Fibroblast of lung (primary cell): ENCODE results near the gene DNAH9.

Experiments used
- EZH2 ChIP-seq: IDR thresholded peaks from 2 replicates; pipeline ENCODE4 v1.5.1; 2012; ENCODE audit warnings: low read length, control low read depth, mild to moderate bottlenecking; ENCODE audit errors: missing control alignments
- TF ChIP-seq, protein P1 (sequence below), 2 donors: IDR thresholded peaks in 1 of 2; conservative IDR thresholded peaks in 1 of 2; 1 replicate in 1 of 2; 2 replicates in 1 of 2; pipeline ENCODE4 v1.5.1; 2011 to 2012; ENCODE audit warnings: low read length in 2 of 2, control low read depth in 1 of 2, inconsistent platforms in 1 of 2, low read depth in 1 of 2, mild to moderate bottlenecking in 1 of 2

DNA sequence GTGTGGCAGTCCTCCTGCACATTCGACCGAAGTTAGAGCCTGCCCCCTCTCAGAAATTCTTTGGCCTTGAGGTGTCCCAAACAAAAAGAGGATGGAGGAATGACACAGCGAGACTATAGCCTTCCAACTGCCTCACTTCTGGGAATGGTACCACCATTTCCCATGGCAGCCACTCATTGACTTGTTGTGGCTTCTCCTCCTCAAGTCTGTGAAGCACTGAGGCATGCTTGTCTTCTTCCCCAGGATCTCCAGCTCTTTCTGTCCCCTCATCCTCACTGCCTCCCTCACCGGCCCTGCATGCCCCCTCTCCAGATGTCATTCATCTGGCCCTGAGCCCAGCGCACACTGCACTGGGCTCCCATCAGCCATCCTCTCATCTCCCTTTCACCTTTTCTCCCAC lies 43.7 kb upstream of the DNAH9 start:
- TF ChIP-seq, protein P1, sequence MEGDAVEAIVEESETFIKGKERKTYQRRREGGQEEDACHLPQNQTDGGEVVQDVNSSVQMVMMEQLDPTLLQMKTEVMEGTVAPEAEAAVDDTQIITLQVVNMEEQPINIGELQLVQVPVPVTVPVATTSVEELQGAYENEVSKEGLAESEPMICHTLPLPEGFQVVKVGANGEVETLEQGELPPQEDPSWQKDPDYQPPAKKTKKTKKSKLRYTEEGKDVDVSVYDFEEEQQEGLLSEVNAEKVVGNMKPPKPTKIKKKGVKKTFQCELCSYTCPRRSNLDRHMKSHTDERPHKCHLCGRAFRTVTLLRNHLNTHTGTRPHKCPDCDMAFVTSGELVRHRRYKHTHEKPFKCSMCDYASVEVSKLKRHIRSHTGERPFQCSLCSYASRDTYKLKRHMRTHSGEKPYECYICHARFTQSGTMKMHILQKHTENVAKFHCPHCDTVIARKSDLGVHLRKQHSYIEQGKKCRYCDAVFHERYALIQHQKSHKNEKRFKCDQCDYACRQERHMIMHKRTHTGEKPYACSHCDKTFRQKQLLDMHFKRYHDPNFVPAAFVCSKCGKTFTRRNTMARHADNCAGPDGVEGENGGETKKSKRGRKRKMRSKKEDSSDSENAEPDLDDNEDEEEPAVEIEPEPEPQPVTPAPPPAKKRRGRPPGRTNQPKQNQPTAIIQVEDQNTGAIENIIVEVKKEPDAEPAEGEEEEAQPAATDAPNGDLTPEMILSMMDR (conservative IDR thresholded peaks at IDR 0.05 in 1 of 2, IDR thresholded peaks at IDR 0.05 in 1 of 2; ENCODE audit: low read depth in 1 of 2, low read length in 2 of 2), result no peak
- TF ChIP-seq EZH2, result no peak
